Dermis blood vessel endothelial cell (primary cell): Measurements from ENCODE around the gene KCNH6. TPM values are rescaled to one million over a fixed set of nuclear protein-coding genes. Genes with fewer than 3 reads are reported as not detected.

Source experiments
- DNase-seq: peaks from one replicate; pipeline ENCODE4 v3.0.0; 2010
- total RNA-seq: library from RNA; depleted of rRNA; stranded (reverse); fragments of >200 nt; gene quantifications from 2 replicates; pipeline ENCODE4 v1.2.3, GENCODE V29; 2014

KCNH6 gene
- total RNA-seq, 1 donor from 2014 or later, result not detected

GRCh38 chr17:63512896-63513644 lies 10.1 kb upstream of the KCNH6 start:
- DNase-seq, result no peak

- no peak for DNase-seq
Observed at GRCh38 chr17:63514477-63514876, 8.7 kb upstream of the KCNH6 start.

- DNase-seq, result no peak
Observed at GRCh38 chr17:63514974-63515373, 8.2 kb upstream of the KCNH6 start.

DNA sequence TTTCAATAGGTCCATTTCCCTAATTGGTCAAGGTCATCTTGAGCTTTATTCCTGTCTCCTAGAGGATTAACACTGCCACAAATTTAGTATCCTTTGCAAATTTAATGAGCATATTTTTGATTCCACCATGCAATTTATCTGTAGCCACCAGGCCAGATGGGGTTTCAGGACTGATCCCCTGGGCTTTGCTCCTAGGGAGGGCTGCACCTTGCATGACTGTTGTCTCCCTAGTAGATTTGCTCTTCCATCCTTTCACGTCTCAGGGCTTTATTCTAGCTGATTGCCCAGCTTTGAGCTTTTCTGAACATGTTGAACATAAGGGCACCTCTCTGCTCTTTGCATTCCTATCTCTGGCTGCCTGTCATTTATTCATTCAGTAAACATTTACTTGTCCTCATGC lies 7.7 kb upstream of the KCNH6 start:
- DNase-seq, result no peak

DNA sequence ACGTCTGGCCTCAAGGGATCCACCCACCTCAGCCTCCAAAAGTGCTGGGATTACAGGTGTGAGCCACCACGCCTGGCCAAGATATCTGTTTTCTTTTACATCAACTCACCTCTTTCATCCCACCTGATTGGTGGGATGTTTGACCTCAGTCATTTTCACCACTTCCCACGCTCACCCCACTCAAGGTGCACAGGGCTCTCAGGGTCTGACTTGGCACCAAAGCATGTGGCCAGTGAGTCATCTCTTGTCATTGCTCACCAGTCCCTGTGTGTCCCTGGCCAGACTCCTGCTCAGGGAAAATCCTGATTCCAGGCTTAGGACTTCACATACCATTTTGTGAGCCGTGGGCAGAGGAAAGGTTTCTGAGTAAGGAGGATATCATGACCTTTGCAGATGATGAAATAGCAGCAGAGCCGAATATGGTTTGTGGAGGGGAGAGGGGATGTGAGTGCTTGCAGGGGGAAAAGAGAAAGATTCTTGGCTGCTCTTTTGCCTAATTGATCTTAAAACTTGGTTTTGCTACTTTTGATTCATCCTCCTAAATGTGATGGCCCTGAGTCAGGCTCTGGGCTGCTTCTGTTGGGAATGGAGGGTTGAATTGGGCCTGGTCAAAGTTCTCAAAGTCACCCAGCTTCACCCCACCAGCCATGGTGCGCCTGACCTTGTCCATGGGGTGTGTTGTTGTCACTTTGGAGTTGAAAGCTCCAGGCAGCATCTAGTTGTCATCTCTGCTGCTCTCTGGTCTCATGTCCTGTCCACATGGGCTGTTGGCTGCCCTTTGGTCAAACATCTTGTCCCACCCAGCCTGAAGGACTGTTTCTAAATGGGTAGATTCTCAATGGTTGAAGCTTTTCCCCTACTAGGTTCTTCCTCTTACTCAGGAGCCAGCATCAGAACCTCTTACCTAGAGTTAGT lies 6.0 kb upstream of the KCNH6 start:
- DNase-seq, result no peak

- no peak for DNase-seq
Observed at GRCh38 chr17:63517825-63518534, 5.2 kb upstream of the KCNH6 start.

- no peak for DNase-seq
Observed at GRCh38 chr17:63519116-63519881, 3.9 kb upstream of the KCNH6 start.

DNA sequence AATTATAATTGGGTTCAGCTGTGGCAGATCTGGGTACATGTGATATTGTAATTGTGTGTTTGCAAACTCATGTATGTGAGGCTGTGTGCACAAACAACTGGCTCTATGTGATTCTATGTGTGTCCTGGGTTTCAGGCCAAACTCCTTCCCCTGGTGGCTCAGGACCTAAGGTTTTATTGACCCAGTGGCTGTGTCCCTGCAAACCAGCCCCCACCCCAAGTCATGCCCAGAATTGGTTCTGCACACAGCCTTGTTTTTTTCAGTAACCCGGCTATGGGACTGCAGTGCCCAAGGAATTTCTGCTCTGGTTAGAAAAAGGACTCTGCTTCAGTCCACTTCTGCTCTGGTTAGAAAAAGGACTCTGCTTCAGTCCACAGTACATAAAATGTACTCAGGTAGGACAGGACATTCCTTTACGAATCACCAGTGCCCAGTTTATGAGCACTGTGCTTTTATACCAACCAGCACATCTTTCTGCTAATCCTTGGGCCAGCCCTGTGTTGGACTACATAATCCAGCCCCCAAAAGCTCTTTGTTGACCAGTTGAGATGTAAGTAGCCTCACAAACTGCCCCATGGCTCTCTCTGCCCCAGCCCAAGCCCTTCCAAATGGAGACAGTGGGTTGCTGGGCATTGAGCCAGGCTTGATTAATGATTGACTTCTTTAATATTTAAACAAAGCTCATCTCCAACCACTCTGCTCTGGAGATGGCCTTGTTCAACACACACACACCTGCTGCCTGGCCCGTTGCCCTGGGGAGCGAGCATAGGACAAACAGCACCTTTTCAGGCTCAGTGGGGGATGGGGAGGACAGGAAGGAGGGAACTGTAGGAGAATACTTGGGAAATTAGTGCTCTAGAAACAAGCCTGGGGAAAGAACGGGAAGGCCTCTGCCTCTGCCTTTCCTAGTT lies 2.9 kb upstream of the KCNH6 start:
- no peak for DNase-seq

DNA sequence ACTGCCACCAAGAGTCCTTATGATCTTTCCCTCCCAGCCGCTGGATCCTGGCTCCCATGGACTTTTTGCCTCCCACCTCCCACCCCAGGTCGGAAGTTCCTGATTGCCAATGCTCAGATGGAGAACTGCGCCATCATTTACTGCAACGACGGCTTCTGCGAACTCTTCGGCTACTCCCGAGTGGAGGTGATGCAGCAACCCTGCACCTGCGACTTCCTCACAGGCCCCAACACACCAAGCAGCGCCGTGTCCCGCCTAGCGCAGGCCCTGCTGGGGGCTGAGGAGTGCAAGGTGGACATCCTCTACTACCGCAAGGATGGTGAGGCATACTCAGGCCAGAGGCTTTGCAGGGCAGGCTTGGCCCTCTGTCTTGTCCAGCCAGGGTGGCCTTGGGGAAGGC lies 893 bp downstream of the KCNH6 start:
- DNase-seq, result no peak

- DNase-seq, result no peak
Observed at GRCh38 chr17:63525190-63525946, 2.2 kb downstream of the KCNH6 start.

DNA sequence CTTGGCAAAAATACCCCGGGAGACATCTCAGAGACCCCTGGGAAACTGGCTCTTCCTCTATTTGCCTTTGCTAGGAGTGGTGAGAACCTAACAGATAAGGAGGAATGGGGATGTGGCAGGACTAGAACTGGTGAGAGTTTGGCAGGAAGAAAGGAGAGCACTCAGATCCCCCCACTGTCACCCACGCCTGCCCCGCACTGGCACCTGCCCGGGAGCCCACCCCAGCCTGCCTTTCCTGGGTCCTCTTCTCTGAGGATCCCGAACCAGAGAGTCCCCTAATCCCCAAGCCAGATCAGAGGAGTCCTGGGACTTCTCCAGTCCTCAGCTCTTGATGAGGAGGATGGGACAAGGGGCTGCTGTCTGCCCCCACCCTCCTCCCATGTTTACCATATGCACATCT lies 3.7 kb downstream of the KCNH6 start:
- DNase-seq, result no peak

DNA sequence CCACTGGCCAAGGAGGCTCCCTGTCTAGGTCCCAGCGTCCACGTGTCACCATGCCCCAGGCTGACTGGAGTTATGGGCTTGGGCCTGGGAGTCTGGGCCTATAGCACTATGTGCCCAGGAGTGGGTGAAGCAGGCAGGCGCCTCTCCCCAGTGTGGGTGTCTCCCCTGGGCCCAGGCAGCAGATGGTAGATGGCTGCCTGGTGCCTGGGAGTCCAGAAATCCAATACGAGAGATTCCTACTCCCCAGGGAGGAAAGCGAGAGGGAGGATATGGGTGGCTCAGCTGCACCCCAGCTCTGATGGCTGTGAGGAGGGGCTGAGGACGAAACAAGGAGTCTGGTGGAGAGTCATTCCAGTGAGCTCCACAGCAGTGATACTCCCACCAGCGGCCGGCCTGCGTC lies 5.0 kb downstream of the KCNH6 start:
- no peak for DNase-seq

DNA sequence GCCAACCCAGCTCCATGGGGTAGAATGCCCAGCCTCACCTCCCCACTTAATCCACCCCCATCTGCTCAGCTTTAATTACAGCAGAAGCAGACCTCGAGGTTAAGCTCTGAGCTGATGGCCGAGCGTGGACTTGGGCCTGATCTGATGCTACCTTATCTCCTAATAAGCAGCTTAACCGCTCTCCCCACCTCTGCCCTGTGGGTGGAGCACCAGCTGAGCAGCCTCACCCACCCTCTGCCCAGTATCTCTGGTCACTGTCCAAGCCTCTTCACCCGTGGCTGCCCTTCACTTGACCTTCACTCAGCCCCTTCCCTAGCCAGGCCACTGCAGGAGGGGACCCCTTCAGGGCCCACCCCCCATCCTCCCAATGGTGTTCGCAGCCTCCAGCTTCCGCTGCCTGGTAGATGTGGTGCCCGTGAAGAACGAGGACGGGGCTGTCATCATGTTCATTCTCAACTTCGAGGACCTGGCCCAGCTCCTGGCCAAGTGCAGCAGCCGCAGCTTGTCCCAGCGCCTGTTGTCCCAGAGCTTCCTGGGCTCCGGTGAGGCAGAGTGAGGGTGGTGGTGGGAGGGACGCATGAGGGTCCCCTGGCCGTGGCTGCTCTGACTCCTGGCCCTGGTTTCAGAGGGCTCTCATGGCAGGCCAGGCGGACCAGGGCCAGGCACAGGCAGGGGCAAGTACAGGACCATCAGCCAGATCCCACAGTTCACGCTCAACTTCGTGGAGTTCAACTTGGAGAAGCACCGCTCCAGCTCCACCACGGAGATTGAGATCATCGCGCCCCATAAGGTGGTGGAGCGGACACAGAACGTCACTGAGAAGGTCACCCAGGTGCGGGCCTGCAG lies 6.8 kb downstream of the KCNH6 start:
- DNase-seq, result no peak

DNA sequence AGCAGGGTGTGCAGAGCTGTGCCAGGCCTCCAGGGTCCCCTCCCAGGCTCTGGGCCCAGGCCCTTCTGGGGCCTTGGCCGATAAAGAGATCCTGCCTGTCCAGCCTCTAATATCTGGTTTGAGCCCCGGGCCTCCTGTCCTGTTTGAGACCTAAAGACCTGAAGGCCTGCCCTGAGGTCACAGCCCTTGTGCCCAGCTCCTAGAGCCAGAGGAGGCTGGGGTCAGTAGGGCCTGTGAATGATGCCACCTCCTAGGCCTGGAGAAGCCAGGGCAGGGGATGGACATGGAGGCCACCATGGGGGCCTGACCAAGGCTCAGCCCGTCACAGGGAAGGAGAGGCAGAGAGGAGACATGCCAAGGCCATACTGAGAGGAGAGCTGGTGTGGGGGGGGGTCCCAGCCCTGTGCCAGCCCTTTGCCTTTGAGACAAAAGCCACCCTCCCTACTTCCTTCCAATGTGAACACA lies 7.4 kb downstream of the KCNH6 start:
- no peak for DNase-seq

- DNase-seq, result no peak
Observed at GRCh38 chr17:63531022-63531965, 8.1 kb downstream of the KCNH6 start.

DNA sequence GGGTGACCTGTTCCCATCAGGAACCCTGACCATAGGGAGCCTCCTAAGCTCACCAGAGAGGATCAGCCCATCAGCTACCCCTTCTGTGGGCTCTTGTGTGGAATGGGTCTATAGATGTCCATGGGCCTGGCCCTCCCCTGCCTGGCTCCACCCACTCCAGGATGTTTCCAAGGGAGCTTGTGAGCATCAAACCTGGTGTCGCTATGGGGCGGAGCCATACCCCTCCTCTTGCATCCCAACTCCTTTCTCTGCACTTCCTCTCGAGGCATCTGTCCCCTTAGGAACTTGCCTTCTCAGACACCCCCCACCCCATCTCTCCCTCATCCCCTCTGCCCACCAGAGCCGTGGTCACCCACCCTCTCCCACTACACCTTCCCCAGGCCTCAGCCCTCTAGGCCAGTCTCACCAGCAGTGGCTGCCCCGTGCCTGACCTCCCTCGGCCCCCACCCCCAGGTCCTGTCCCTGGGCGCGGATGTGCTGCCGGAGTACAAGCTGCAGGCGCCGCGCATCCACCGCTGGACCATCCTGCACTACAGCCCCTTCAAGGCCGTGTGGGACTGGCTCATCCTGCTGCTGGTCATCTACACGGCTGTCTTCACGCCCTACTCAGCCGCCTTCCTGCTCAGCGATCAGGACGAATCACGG lies 10.4 kb downstream of the KCNH6 start:
- DNase-seq, result no peak

DNA sequence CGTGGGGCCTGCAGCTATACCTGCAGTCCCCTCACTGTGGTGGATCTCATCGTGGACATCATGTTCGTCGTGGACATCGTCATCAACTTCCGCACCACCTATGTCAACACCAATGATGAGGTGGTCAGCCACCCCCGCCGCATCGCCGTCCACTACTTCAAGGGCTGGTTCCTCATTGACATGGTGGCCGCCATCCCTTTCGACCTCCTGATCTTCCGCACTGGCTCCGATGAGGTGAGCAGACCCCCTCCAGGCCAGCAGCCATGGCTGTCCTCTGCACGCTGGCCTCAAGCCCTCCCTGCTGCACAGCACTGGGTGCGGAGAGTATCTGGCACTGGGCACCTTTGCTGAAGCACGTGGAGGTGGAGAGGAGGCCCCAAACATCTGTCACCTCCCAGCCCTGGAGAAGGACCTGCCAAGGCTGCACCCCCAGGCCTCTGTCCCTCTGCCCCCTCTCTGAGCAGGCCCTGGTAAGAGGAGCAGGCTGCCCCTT lies 11.0 kb downstream of the KCNH6 start:
- no peak for DNase-seq
